HepG2 (cell line): ENCODE results near the gene LIMCH1. TPM values are rescaled to one million over a fixed set of nuclear protein-coding genes. Genes with fewer than 3 reads are reported as not detected.

Experiments
- ATAC-seq: fragments of 200-7000 bp; cut with Tn5 transposase; 3 replicates; pipeline ENCODE4 v1.9.1; 2020; ENCODE audit warnings: mild to moderate bottlenecking, moderate library complexity
- BruUV-seq: library from RNA; stranded (reverse); fragments of 400-500 nt; replicated peaks from 2 replicates; lab custom pipeline; 2021; lab: Mats Ljungman, UMichigan
- CTCF ChIA-PET: fragments of 300-600 bp; formaldehyde crosslinking; extraction: SDS; loops from one replicate; lab custom pipeline; 2021; ENCODE audit warnings: low total read pairs, inconsistent platforms, low intra/inter-chr PET ratio; lab: Yijun Ruan, JAX
- POLR2A ChIA-PET: fragments of 350-600 bp; sonication (Branson Sonifier 250); formaldehyde crosslinking; loops from one replicate; lab custom pipeline; 2020; ENCODE audit warnings: antibody characterized with exemption, inconsistent platforms; lab: Yijun Ruan, JAX
- DNase-seq: peaks from one replicate; pipeline ENCODE4 v3.0.0-alpha.2; 2015; ENCODE audit warnings: low spot score
- FAIRE-seq: peaks from 3 replicates; lab custom pipeline; 2011; peaks lifted over from hg19 to GRCh38; lab: Jason Lieb, UNC
- H2AFZ ChIP-seq: one replicate; pipeline ENCODE4 v1.6.1; 2011; ENCODE audit warnings: low read length, inconsistent platforms
- H3K27ac ChIP-seq: fragments of 300-600 bp; 3 replicates; pipeline ENCODE4 v1.8.0; 2011; ENCODE audit warnings: mixed run types, mild to moderate bottlenecking, mixed read lengths, low read length, inconsistent platforms; ENCODE audit not compliant: insufficient read depth; ENCODE audit errors: extremely low read length
- H3K27me3 ChIP-seq, 2 experiments: fragments of 200-600 bp in 1 of 2; 2 replicates in 1 of 2; 3 replicates in 1 of 2; pipeline versions ENCODE4 v1.6.0 to v1.8.0; 2011; ENCODE audit warnings: low read length in 2 of 2, mild to moderate bottlenecking in 2 of 2, moderate library complexity in 2 of 2, inconsistent platforms in 1 of 2; ENCODE audit not compliant: insufficient read depth in 2 of 2, control insufficient read depth in 1 of 2
- H3K36me3 ChIP-seq, 2 experiments: fragments of 200-600 bp in 1 of 2; replicated peaks in 1 of 2; 2 replicates in 1 of 2; 3 replicates in 1 of 2; pipeline versions ENCODE4 v1.5.1 to v1.8.0; 2011; ENCODE audit warnings: low read length in 2 of 2, inconsistent platforms in 1 of 2; ENCODE audit not compliant: insufficient read depth in 2 of 2, control insufficient read depth in 1 of 2
- H3K4me1 ChIP-seq: 2 replicates; pipeline ENCODE4 v1.5.1; 2012; ENCODE audit warnings: low read length, inconsistent platforms; ENCODE audit not compliant: insufficient read depth
- H3K4me2 ChIP-seq: 2 replicates; pipeline ENCODE4 v1.6.0; 2011; ENCODE audit warnings: low read depth, low read length, inconsistent platforms
- H3K4me3 ChIP-seq, 3 experiments: fragments of 200-600 bp in 1 of 3; sonication (generic), shearing (Covaris generic) in 1 of 3; replicated peaks in 1 of 3; 2 replicates each; pipeline ENCODE4 v1.5.1; 2011 to 2016; ENCODE audit warnings: low read length in 3 of 3, inconsistent platforms in 2 of 3, low read depth in 2 of 3, mild to moderate bottlenecking in 2 of 3, control low read depth in 1 of 3, mixed read lengths in 1 of 3; ENCODE audit not compliant: insufficient read depth in 1 of 3
- H3K79me2 ChIP-seq: one replicate; pipeline ENCODE4 v1.6.1; 2011; ENCODE audit warnings: low read length, inconsistent platforms; ENCODE audit not compliant: insufficient read depth
- H3K9ac ChIP-seq: 2 replicates; pipeline ENCODE4 v1.6.0; 2011; ENCODE audit warnings: mild to moderate bottlenecking, low read depth, low read length, inconsistent platforms; ENCODE audit not compliant: insufficient read depth
- H3K9me3 ChIP-seq: 2 replicates; pipeline ENCODE4 v1.5.1; 2012; ENCODE audit warnings: mild to moderate bottlenecking, low read length
- H4K20me1 ChIP-seq: 2 replicates; pipeline ENCODE4 v1.6.0; 2011; ENCODE audit warnings: inconsistent platforms, mild to moderate bottlenecking, low read length, moderate library complexity; ENCODE audit not compliant: insufficient read depth
- ATF7 ChIP-seq, 2 experiments: fragments of 450-650 bp in 1 of 2; sonication (generic) in 1 of 2; formaldehyde crosslinking in 1 of 2; IDR thresholded peaks; 2 replicates each; pipeline versions ENCODE4 v1.4.0 to v1.6.1; 2016 to 2020; ENCODE audit warnings: antibody characterized with exemption in 1 of 2, mild to moderate bottlenecking in 1 of 2, missing genetic modification reagents in 1 of 2
- ATM ChIP-seq: fragments of 450-650 bp; IDR thresholded peaks from 2 replicates; pipeline ENCODE4 v1.7.1; 2017; ENCODE audit warnings: mild to moderate bottlenecking, borderline replicate concordance
- IKZF4 ChIP-seq: sonication (generic); formaldehyde crosslinking; IDR thresholded peaks from 2 replicates; pipeline ENCODE4 v1.5.1; 2020; ENCODE audit warnings: borderline replicate concordance, mild to moderate bottlenecking, low read depth, missing genetic modification reagents; ENCODE audit errors: not compliant biosample characterization
- KDM3A ChIP-seq: IDR thresholded peaks from 2 replicates; pipeline ENCODE4 v1.6.1; 2018; ENCODE audit warnings: low read depth, missing compliant biosample characterization
- MAX ChIP-seq: IDR thresholded peaks from 2 replicates; pipeline ENCODE4 v1.6.1; 2012; ENCODE audit warnings: inconsistent platforms
- NFE2 ChIP-seq: sonication (generic); formaldehyde crosslinking; IDR thresholded peaks from 2 replicates; pipeline ENCODE4 v1.4.0; 2020; ENCODE audit warnings: missing genetic modification reagents
- SAFB2 ChIP-seq: sonication (generic); formaldehyde crosslinking; IDR thresholded peaks from 2 replicates; pipeline ENCODE4 v1.5.1; 2020; ENCODE audit warnings: missing genetic modification reagents, low read depth, mild to moderate bottlenecking, borderline replicate concordance
- SMAD1 ChIP-seq: sonication (generic); formaldehyde crosslinking; IDR thresholded peaks from 2 replicates; pipeline ENCODE4 v1.4.0; 2020; ENCODE audit warnings: missing genetic modification reagents, low read depth, mild to moderate bottlenecking, borderline replicate concordance
- TMF1 ChIP-seq: sonication (generic); formaldehyde crosslinking; IDR thresholded peaks from 2 replicates; pipeline ENCODE4 v1.8.1; 2022; ENCODE audit warnings: low read depth, missing genetic modification reagents
- ZFP41 ChIP-seq: sonication (generic); formaldehyde crosslinking; IDR thresholded peaks from 2 replicates; pipeline ENCODE4 v1.4.0; 2020; ENCODE audit warnings: mild to moderate bottlenecking, missing genetic modification reagents, borderline replicate concordance
- ZNF142 ChIP-seq: sonication (generic); formaldehyde crosslinking; IDR thresholded peaks from 2 replicates; pipeline ENCODE4 v1.4.0; 2020; ENCODE audit warnings: missing genetic modification reagents
- ZNF362 ChIP-seq: sonication (generic); formaldehyde crosslinking; IDR thresholded peaks from 2 replicates; pipeline ENCODE4 v1.4.0; 2020; ENCODE audit warnings: missing genetic modification reagents, mild to moderate bottlenecking, borderline replicate concordance
- ZNF605 ChIP-seq: sonication (generic); formaldehyde crosslinking; IDR thresholded peaks from 2 replicates; pipeline ENCODE4 v1.8.0; 2022; ENCODE audit warnings: mild to moderate bottlenecking, missing genetic modification reagents
- ZZZ3 ChIP-seq: sonication (generic); formaldehyde crosslinking; IDR thresholded peaks from 2 replicates; pipeline ENCODE4 v1.4.0; 2020; ENCODE audit warnings: missing genetic modification reagents, mild to moderate bottlenecking, borderline replicate concordance
- WGBS: methylation state at CpG from one replicate; pipeline ENCODE4 v1.1.6; 2017; ENCODE audit warnings: low lambda C conversion rate; 5-methylcytosine and 5-hydroxymethylcytosine counted together
- in situ Hi-C: cut with HindIII; loops from 2 replicates; pipeline ENCODE4 v1.10.0; 2017; ENCODE audit warnings: low pct_unique_long_range_greater_than_20kb; ENCODE audit not compliant: extremely low pct_ligation_motif_present
- intact Hi-C: fragments of 100-400 bp; cut with micrococcal nuclease; formaldehyde crosslinking; loops from one replicate; pipeline ENCODE4 v1.10.0; 2022; ENCODE audit not compliant: unreplicated experiment
- polyA plus RNA-seq, 8 experiments: library from polyadenylated mRNA; depleted of rRNA in 3 of 8; stranded (reverse) in 7 of 8; unstranded in 1 of 8; fragments of >200 nt; fragmentation: Illumina TruSeq in 4 of 8; extraction: Trizol in 4 of 8; gene quantifications; 2 replicates each; pipeline versions ENCODE4 v1.2.1 to v1.2.3, GENCODE V29; 2011 to 2016; ENCODE audit warnings: low read depth in 4 of 8, missing spikeins in 1 of 8, mixed read lengths in 1 of 8; ENCODE audit not compliant: insufficient read depth in 1 of 8
- total RNA-seq, 5 experiments: library from RNA; depleted of rRNA; stranded (reverse); fragments of >200 nt; fragmentation: Illumina TruSeq; extraction: Trizol; gene quantifications; 2 replicates each; pipeline ENCODE4 v1.2.3, GENCODE V29; 2016; ENCODE audit warnings: low read depth in 1 of 5
- TF ChIP-seq, protein P1 (sequence below): sonication (generic); formaldehyde crosslinking; IDR thresholded peaks from 2 replicates; pipeline ENCODE4 v1.4.0; 2020; ENCODE audit warnings: missing genetic modification reagents

The LIMCH1 gene
- total and polyA plus RNA-seq, 2 of the 13 experiments (the other 11 are each of a cell fraction or from before 2014, with no cell fraction given): 0.04 TPM; not detected in 1

DNA sequence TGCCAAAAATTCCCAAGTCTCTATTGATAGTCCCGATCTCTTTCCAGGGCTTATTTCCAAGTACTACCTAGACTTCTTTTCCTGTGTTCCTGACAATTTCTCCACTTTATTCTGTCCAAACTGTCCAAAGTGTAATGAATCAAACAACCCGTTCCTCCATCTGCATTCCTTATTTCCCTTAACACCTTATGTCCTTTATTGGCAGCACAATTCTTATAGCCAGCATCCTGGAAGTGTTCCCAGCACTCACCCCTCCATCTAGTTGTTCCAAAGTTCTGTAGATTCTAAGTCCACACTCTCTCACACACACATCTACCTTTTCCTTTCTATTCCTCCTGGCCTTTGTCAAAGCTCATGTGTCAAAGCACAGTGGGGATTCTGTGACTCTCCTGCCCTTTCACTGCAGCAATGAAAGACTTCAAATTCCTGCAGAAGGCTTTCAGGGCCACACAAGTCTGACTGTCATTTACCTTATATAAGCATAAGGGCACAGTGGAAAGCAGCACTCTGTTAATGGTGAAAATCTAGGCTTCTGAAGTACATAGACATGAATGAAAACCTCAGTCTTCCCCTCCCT is 22.1 kb downstream of the LIMCH1 start:
- Histone ChIP-seq H3K9ac (no peak overlapping the region), H3K4me2 (no peak overlapping the region), H3K27me3 (no peaks in the 10 kb centered on the region; a peak in 1 of 5 replicates), H2AFZ (no peak overlapping the region), H3K9me3 (no peaks in the 10 kb centered on the region), H3K4me1 (no peaks in the 10 kb centered on the region), H3K36me3 (no peaks in the 10 kb centered on the region), H3K79me2 (no peaks in the 10 kb centered on the region), H3K27ac (no peak overlapping the region), H4K20me1 (no peaks in the 10 kb centered on the region), H3K4me3 (no peak overlapping the region)
- 0% methylated on average over 2 of the region's 2 CpGs for WGBS
- intact Hi-C loops (no loop called here), in situ Hi-C loops (no loop called here)
- ATAC-seq: no peak
- no peak for DNase-seq
- POLR2A ChIA-PET: no interaction called here
- no peak for FAIRE-seq
- no TSS peak for BruUV-seq
- CTCF ChIA-PET: no interaction called here
- TF ChIP-seq ZNF605 (CRISPR knock-in tag) (no peak), SMAD1 (CRISPR knock-in tag) (no peak), ATM (no peak), ZNF362 (CRISPR knock-in tag) (no peak), MAX (no peak), ZFP41 (no peak), ATF7 (IDR thresholded peaks at IDR 0.05) (no peak), ATF7 (CRISPR knock-in tag; IDR thresholded peaks at IDR 0.05) (no peak), KDM3A (CRISPR knock-in tag) (no peak), ZZZ3 (no peak), TMF1 (CRISPR knock-in tag) (no peak), IKZF4 (CRISPR knock-in tag) (no peak), ZNF142 (no peak), SAFB2 (CRISPR knock-in tag) (no peak), NFE2 (CRISPR knock-in tag) (no peak)
- TF ChIP-seq, protein P1, sequence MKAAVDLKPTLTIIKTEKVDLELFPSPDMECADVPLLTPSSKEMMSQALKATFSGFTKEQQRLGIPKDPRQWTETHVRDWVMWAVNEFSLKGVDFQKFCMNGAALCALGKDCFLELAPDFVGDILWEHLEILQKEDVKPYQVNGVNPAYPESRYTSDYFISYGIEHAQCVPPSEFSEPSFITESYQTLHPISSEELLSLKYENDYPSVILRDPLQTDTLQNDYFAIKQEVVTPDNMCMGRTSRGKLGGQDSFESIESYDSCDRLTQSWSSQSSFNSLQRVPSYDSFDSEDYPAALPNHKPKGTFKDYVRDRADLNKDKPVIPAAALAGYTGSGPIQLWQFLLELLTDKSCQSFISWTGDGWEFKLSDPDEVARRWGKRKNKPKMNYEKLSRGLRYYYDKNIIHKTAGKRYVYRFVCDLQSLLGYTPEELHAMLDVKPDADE (CRISPR knock-in tag): no peak
